NCI-H1105 (cell line): Measurements from ENCODE around the gene TBC1D9.
A peak's percentile ranks its signal among the peaks of the same experiment; 100 is the strongest.
"Not testable (repeated sequence)": the region's sequence is repeated elsewhere in the genome, so short reads cannot be mapped to it uniquely, and the experiment has no call there.

Experiments used
- DNase-seq: peaks from one replicate; lab custom pipeline; 2025; lab: John Stamatoyannopoulos, UW

The TBC1D9 gene

DNA sequence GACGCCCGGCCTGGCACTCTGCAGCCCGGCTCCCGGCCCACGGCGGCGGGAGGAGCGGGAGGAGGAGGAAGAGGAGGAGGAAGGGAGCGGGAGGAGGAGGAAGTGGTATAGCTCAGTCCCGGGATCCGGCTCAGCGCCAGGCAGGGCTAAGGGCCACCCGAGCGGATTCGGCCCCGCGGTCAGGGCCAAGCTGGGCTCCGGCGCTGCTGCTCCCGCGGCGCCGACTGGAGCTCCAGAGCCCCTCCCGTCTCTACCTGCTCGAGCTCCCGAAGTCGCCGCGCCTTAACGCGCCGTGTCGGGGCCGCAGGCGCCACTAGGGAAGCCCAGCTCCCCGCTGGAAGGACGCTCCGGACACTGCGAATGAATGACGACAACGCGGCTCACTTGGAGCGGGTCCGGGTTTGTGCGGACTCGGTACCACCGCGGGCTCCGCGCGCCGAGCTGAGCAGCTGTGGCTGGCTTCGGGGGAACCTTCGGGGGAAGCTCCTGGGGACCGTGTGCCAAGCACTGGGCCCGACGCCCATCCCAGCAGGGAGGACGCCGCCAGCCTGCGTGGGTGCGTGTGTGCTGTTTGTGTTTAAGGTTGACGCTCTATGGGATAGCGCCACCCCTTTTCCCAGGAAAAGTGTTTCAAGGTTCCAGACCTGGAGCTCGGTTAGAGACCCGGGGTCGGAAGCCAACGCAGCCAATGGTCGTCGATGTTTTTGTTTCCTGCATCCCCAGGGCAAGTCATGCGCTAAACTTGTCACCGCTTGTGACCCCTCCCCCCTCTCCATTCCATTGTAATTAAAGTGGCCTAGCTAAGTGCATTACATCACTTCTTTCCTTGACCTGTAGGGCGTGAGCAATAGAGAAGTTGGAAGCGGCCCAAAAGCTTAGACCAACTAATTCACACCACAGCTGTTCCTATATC is at the start of gene TBC1D9:
Gene TBC1D9 (minus strand): TSS at position 67 of the 913 bp plus-strand sequence. CDS start 340 bp downstream, outside the sequence.
- peak; percentile 84 for DNase-seq

- DNase-seq, result no peak
Measured at GRCh38 chr4:140805293-140805692, 49.1 kb upstream of the TBC1D9 start.

DNA sequence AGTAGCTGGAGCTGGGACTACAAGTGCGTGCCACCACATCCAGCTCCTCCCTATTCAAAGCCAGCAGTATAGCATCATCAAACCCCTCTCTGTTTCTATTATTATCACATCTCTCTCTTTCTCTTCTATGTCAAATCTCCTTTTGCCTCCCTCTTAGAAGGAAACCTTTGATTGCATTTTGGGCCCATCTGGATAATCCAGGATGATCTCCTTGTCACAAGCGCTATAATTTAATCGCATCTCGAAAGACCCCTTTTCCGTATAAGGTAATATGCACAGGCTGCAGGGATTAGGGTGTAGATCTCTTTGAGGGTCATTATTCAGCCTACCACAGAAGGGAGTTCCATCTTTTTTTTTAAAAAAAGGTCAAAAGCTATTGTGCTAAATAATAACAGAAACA is 46.4 kb upstream of the TBC1D9 start:
- DNase-seq, result no peak

GRCh38 chr4:140800666-140801065 is 44.5 kb upstream of the TBC1D9 start:
- no peak for DNase-seq

GRCh38 chr4:140799686-140800225 is 43.6 kb upstream of the TBC1D9 start:
- DNase-seq, result no peak

- no peak for DNase-seq
Measured at GRCh38 chr4:140793291-140793690, 37.1 kb upstream of the TBC1D9 start.

DNA sequence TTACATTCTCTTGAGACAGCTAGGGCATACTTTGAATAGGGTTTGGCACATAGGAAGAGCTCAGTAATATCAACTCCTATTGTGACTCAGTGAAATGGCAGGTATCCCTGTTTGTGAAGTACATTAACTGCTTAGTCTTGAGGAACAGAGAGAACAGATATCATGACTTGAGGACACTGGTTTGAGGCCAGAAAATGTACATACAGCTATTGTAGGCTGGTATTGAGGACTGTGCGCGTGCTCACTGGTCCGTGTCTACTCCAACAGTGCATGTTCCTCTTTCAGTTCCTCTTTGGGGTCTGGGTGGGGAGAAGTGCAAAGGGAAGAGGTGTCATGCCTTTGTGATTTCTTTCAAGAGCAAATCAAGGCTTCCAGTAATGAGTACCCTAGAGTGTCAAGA is 34.6 kb upstream of the TBC1D9 start:
- DNase-seq, result no peak

- no peak for DNase-seq
Measured at GRCh38 chr4:140790171-140790570, 34.0 kb upstream of the TBC1D9 start.

- DNase-seq, result no peak
Measured at GRCh38 chr4:140789759-140790158, 33.6 kb upstream of the TBC1D9 start.

DNA sequence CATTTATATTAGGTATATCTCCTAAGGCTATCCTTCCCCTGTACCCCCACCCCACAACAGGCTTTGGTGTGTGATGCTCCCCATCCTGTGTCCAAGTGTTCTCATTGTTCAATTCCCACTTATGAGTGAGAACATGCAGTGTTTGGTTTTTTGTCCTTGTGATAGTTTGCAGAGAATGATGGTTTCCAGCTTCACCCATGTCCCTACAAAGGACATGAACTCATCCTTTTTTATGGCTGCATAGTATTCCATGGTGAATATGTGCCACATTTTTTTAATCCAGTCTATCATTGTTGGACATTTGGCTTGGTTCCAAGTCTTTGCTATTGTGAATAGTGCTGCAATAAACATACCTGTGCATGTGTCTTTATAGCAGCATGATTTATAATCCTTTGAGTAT is 26.6 kb upstream of the TBC1D9 start:
- DNase-seq, result not testable (repeated sequence)

GRCh38 chr4:140781596-140781995 is 25.4 kb upstream of the TBC1D9 start:
- DNase-seq, result no peak

GRCh38 chr4:140777894-140778293 is 21.7 kb upstream of the TBC1D9 start:
- DNase-seq, result no peak

DNA sequence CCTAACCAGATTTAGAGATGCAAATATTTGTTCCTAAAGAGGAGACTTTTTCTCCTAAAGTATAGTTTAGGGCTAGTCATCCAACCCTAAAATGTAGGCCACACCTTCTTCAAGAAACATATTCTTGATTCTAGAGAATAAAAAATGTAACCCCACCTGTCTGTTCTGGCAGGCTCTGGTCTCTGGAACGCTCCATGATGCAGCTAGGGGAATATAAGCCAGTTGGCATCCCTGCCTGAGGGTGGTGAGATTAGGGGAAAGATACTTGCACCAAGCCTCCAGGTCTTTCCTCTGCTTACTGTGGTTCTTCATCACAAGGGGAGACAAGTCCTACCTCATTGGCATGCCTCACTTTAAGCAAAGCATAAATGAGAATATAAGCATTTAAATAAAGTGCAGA is 21.2 kb upstream of the TBC1D9 start:
- DNase-seq, result no peak

DNA sequence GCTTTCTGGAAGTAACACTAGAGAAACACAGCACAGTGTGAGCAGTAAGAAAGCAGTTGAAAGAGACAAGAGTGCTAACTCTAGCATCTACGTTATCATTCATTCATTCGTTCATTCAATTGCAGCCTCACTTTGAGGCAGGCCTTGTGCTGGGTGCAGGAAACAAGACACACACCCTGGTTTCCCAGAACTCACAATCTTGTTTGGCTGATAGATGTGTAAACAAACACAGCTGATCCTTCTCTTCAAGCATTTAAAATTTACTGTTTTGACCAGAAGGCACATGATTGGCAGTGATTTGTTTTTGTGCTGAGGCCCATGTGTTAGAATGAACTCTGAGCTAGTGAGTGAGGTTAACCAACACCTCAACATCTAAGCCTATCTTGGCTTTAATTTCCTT is 20.4 kb upstream of the TBC1D9 start:
- no peak for DNase-seq

DNA sequence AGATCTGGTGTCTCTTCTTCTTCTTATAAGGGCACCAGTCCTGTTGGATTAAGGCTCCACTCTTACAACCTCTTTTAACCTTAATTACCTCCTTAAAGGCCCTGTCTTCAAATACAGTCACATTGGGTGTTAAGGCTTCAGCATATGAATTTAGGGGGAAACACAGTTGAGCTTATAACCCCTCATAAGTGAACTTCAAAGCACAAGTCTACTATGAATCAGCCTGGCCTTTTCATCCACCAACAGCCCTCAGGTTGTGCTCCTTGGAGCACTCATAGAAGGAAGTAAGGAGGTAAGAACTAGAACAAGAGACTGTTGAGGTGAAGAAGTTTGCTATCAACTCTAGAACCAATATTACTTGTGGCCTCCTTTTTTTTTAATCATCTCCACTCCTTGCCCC is 18.8 kb upstream of the TBC1D9 start:
- no peak for DNase-seq

DNA sequence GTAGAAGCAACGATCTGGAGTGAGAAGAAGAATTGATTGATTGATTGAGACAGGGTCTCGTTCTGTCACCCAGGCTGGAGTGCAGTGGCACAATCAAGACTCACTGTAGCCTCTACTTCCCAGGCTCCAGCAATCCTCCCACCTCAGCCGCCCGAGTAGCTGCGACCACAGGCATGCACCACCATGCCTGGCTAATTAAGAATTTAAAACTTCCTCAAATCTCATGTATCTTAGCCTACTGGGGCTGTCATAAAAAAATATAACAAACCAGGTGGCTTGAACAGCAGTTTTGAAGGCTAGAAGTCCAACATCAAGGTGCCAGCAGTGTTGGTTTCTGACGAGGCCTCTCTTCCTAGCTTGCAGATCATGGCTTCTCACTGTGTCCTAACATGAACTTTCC is 18.3 kb upstream of the TBC1D9 start:
- DNase-seq, result no peak

DNA sequence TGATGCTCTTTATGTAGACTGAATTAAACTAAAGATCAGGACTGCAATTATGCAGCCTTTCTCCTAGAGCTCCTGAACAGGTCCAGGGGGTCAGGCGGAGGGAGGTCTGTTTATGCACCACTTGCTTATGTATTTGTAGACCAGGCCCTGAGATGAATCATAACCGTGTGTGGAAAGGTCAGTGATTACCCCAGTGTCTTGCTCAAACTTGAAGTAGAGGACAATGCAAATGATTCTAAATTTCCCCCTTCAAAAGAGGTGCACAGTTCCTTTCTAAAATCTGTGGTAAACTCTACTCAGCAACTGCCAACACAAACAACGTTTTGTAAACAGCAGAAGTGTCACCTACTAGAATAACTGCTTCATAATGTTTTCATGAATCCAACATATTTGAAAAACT is 13.0 kb upstream of the TBC1D9 start:
- no peak for DNase-seq

GRCh38 chr4:140764785-140765392 is 8.7 kb upstream of the TBC1D9 start:
- DNase-seq, result no peak

DNA sequence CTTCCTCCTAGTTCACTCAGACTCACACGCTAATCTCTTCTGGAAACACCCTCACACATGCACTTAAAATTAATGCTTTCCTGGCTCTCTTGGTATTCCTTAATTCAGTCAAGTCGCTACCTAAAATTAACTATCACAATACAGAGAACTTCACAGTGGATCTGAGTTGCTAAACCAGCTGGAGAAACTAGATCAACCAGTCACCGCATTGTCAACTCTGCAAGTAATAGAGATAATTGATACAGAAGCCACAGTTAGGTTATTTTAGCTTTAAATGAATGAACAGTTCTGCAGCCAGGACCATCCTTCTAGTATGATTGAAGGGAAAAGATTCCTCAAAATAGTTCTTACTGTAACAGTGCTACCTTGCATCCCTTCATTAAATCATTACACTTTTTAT is 6.0 kb upstream of the TBC1D9 start:
- no peak for DNase-seq

DNA sequence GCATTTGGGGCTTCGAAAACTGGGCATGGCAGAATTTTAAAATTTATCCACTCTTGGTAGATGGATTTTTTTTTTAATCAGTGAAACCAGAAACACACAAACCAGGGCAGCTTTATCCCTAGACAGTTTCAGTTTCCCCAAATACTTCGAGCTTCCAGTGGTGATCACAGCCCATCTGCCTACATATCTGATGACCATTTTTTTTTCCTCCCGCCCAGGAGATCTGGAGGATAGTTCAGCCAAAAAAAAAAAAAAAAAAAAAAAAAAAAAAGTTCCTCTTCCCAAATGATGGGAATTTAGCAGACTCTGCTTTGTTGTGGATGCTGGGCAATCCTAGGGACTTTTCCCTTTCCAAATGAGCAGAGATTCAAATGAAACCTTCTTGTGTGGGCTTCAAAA is 1.0 kb upstream of the TBC1D9 start:
- DNase-seq, result no peak

- peak; percentile 37 for DNase-seq
Measured at GRCh38 chr4:140755774-140756318, 339 bp downstream of the TBC1D9 start.

GRCh38 chr4:140754918-140755773 is 1.0 kb downstream of the TBC1D9 start:
- DNase-seq, result no peak
